Measurements from ENCODE around the gene NFKBIA. TPM values are rescaled to one million over a fixed set of nuclear protein-coding genes. Genes with fewer than 3 reads are reported as not detected.
"Not testable (repeated sequence)": the region's sequence is repeated elsewhere in the genome, so short reads cannot be mapped to it uniquely, and the experiment has no call there.

The NFKBIA gene, protein sequence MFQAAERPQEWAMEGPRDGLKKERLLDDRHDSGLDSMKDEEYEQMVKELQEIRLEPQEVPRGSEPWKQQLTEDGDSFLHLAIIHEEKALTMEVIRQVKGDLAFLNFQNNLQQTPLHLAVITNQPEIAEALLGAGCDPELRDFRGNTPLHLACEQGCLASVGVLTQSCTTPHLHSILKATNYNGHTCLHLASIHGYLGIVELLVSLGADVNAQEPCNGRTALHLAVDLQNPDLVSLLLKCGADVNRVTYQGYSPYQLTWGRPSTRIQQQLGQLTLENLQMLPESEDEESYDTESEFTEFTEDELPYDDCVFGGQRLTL
- total RNA-seq (2014; rRNA removed; shearing (Covaris generic)) = 85.4 and 97.9 TPM in 2 replicates

DNA sequence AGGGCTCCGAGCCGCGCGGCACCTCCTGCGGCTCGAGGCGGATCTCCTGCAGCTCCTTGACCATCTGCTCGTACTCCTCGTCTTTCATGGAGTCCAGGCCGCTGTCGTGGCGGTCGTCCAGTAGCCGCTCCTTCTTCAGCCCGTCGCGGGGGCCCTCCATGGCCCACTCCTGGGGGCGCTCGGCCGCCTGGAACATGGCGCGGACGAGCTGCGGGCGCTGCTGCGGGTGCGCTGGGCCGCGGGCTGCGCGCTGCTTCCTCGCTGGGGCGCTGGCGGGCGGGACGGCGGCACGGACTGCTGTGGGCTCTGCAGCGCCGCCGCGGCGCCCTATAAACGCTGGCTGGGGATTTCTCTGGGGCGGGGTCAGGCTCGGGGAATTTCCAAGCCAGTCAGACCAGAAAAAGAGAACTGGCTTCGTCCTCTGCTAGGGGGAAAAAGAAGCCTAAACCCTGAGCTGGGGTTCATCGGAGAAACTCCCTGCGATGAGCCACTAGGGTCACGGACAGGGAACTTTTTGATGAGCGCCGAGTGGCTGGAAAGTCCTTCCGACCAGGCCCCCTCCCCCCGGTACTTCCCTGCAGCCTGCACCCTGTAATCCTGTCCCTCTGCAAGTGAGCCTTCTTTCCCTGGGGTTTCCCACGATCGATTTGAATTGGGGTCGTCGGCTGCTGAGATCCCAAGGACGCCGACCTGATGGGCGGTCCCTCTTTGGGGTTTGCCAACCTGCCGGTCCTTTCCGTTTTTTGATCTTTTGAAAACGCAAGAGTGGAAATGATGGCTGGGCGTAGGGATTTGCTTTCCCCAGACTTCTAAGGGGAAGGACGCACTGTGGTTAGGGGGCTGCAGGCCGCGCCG, at the start of gene NFKBIA:
Gene NFKBIA (minus strand): TSS at position 301 of the 855 bp plus-strand sequence. CDS start 105 bp downstream, at position 196.
- DNase-seq (ENCODE audit: low read depth) = peak; percentile 86

DNA sequence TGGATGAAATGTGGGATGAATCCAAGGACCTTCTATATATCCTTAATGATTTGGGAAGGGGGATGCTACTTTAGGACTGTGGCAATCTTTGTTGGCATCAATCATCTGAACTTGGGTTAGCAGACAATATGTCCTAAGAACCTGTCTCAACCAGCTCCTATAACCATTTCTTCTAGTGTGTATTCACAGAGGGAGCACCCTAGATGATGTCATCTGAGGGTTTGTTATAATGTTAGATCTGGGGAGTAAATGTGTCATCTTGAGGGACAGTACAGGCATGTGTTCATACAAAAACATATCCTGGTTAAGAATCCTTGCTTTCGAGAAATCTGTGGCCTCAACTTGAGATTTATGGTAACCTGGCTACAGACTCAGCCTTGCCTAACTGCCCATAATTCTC, 41.9 kb upstream of the NFKBIA start:
- DNase-seq (ENCODE audit: low read depth) = no peak

DNA sequence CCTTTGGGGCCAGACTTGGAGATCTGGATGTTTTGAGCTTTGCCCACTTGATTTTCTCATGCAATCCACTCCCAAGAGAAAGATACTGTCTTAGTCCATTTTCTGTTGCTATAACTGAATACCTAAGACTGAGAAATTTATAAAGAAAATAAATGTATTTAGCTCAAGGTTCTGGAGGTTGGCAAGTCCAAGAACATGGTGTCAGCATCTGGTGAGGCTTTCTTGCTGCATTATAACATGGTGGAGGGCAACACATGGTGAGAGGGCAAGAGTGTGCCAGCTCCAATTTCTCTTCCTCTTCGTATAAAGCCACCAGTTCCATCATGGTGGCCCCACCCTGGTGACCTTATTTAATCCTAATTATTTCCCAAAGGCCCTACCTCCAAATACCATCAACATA, 39.6 kb upstream of the NFKBIA start:
- no peak for DNase-seq (ENCODE audit: low read depth)

DNA sequence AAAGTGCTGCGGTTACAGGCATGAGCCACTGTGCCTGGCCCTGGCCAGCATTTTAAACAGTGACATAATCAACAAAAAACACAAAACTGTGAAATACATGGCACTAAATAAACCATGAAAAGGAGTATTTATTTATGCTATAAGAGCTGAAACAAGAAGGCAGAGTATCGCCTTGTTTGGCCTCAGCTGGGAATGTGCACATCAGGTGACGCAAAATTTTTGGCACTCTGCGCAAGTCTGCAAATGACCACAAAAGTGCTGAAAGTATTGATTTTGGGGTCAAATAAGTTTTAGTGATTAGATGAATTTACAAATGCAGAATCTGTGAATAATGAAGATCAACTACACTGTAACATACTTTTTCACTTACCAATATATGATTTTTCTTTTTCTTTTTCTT, 36.6 kb upstream of the NFKBIA start:
- no peak for DNase-seq (ENCODE audit: low read depth)

DNA sequence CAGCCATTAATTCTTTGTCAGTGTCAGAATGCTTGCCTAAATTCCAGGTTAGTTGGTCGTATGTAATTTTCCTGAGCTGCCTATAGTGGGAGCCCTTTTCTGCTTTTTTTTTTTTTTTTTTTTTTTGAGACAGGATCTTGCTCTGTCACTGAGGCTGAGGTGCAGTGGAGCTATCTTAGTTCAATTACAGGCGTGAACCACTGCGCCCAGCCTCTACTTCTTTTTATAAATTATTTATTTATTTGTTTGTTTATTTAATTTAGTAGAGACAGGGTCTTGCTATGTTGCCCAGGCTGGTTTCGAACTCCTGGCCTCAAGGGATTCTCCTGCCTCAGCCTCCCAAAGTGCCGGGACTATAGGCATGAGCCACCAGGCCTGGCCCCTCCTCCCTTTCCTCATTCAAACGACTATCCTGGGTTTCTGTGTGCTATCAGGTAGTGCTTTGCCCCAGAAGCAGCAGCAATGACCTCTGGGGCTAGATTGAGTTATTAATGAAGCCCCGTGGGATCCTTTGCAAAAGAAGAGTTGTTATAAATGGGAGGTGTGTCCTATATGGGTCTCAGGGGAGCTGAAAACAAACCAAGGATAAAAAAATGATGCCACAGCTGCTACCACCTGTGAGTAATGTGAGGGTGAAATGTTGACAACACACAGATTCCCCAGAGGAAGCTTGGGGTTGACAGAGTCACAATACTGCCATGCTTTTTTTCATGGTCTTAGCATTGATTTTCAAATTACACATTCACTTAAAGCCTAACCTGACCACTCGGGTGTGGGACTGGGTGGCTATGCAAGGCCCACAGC, 34.6 kb upstream of the NFKBIA start:
- peak; percentile 6 for DNase-seq (ENCODE audit: low read depth)

DNA sequence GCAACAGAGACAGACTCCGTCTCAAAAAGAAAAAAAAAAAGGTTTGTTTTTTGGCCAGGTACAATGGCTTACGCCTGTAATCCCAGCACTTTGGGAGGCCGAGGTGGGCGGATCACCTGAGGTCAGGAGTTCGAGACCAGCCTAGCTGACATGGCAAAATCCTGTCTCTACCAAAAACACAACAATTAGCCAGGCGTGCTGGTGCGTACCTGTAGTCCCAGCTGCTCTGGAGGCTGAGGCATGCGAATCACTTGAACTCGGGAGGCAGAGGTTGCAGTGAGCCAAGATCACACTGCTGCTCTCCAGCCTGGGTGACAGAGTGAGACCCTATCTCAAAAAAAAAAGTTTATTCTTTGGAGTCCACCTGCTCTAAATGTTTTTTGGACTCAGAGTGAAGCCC, 33.9 kb upstream of the NFKBIA start:
- not testable (repeated sequence) for DNase-seq (ENCODE audit: low read depth)

DNA sequence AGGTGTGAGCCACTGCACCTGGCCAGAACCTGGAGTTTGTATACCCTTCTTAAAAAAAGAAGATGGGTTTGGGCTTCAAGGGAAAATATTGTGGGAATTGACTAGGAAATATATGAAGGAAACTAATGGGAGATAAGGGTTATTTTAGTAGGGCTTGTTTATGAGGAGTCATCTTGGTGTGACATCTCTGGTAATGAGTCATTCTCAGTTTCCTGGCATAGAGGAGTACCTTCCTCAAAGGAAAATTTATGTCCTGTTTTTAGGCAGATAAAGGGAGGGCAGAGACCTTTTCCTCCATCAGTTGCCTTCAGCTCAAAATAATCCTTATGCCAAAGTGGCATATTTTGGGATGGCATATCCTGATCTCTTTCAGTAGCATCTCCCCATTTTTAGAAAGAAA, 30.6 kb upstream of the NFKBIA start:
- peak; percentile 45 for DNase-seq (ENCODE audit: low read depth)

DNA sequence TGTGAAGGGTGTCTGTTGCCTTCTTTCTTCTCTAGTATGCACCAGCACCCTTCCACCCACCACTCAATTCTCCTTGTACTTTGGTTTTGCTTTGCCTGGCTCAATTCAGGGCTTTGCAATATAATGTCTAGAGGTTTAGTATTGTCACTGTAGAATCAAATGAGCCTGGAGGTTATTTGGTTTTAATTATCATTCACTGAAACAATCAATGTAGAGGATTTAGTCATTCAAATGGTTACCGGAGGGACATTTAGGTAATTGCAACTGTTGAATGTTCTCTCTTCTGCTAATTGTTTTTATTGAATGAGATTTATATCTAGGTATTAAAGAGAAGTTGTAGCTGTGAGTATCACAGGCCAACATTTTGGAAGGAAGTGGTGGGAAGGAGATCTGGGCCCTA, 29.3 kb upstream of the NFKBIA start:
- DNase-seq (ENCODE audit: low read depth) = no peak

DNA sequence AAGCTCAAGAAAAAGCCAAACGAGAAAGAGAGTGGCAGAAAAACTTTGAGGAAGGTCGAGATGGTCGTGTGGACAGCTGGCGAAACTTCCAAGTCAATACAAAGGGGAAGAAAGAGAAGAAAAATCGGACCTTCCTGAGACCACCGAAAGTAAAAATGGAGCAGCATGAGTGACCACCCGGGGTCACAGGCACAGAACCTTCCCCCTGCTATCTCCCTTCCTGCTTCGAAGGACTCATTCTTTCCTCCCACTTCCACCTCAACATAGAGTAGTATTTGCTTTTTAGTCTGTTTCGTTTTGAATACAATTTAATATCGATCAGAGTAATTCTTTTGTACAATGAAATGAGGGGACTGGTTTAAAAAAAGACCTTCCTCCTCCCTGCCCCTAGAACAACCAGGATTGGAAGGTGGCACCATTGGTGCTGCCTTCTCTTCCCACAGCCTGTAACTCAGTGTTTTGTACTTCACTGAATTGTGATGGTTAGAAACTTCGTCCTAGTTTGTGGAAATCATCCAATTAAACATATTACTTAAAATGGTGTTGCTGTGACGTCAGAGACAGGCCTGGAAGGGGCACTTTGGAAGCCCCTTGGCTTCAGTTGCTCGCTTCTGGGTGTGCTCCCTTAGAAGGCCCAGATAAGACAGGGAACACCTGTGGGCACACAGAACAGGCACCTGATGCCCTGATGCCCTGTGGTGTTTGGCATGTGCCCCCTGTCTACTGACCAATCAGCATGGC, 26.1 kb upstream of the NFKBIA start:
- no peak for DNase-seq (ENCODE audit: low read depth)

DNA sequence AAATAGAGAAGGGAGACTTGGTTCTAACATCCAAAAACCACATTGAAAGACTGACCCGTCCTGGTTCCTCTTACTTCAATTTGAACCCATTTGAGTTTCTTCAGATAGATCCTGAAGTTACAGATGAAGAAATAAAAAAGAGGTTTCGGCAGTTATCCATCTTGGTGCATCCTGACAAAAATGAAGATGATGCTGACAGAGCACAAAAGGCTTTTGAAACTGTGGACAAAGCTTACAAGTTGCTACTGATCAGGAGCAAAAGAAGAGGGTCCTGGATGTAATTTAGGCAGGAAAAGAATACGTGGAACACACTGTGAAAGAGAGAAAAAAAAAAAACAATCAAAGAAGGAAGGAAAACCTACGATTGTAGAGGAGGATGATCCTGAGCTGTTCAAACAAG, 25.4 kb upstream of the NFKBIA start:
- no peak for DNase-seq (ENCODE audit: low read depth)

DNA sequence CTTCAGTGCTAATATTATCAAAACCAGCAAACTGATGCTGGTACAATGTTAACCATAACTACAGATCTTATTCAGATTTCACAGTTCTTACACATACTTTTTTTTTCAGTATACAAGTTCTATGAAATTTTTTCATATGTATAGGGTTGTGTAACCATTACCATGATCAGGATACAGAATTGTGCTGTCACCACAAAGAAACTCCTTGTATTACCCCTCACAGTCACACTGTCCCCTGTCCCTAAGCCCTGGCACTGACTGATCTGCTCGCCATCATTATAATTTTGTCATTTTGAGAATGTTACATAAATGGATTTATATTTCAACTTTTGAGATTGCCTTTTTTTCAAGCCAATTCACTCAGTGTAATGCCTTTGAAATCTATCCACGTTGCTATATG, 21.3 kb upstream of the NFKBIA start:
- no peak for DNase-seq (ENCODE audit: low read depth)

DNA sequence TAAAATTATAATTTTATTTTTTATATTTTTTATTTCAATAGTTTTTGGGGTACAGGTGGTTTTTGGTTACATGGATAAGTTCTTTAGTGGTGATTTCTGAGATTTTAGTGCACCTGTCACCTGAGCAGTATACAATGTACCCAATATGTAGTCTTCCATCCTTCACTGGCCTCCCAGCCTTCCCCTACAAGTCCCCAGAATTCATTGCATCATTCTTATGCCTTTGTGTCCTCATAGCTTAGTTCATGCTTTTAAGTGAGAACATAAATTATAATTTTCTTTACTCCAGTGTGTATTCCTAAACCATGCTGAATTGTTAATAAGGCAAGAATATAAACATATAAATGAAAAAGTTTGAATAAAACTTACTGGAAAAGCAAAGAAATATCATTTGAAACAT, 19.1 kb upstream of the NFKBIA start:
- DNase-seq (ENCODE audit: low read depth) = no peak

DNA sequence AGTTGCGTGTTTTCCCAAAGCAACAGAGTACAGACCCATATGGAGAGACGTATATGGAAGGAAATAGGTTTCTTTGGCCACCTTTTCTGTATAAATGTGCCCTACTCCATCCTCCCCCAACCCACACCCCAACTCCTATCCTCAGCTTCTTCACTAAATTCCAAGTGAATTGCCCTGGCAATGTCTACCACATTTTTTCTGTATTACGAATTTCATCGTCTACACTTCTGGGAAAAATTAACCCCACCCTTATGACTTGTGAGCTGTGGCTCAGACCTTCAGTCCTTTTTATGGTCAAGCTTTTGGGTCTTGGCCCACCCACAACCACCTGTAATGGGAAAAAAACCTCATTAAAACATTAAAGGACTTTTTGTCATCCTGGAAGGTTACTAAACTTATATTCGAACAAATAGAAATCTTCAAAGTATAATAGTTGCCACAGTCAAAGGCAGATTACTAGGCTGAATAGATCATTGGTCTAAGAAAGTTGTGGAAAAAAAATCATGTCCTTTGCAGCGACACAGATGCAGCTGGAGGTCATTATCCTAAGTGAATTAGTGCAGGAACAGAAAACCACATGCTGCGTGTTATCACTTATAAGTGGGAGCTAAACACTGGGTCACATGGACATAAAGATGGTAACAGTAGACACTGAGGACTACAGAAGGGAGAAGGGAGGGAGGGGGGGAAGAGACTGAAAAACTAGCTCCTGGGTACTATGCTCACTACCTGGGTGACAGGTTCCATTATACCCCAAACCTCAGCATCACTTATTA, 15.7 kb upstream of the NFKBIA start:
- DNase-seq (ENCODE audit: low read depth) = peak; percentile 63

DNA sequence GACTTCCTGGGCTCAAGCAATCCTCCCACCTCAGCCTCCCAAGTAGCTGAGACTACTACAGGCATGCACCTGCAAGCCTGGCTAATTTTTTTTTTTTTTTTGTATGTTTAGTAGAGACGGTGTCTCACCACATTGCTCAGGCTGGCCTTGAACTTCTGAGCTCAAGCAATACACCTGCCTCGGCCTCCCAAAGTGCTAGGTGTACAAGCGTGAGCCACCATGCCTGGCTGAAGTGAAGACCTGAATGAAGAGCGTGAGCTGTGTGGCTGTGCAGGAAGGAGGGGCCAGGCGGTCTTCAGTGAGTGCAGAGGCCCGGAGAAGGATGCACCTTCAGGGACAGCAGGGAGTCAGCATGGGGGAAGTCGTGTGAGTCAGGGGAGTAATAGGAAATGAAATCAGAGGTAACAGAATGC, 14.9 kb upstream of the NFKBIA start:
- peak; percentile 28 for DNase-seq (ENCODE audit: low read depth)

DNA sequence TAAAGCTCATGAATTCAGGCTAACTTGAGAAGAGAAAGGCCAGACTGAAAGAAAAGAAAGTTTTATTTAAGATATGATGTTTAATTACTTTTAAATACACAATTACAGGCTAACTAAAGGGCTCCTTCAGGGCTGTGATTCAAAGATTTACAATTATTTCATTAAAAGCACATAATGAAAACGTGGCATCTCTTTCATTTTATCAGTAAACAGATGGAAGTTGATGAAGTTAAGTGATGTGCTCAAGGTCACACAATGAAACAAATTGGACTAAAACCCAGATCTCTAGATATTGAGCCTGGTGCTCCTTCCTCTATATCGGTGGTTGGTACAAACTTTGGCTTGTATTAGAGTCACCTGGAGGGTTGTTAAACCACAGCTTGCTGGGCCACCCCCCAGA, 13.5 kb upstream of the NFKBIA start:
- DNase-seq (ENCODE audit: low read depth) = no peak

DNA sequence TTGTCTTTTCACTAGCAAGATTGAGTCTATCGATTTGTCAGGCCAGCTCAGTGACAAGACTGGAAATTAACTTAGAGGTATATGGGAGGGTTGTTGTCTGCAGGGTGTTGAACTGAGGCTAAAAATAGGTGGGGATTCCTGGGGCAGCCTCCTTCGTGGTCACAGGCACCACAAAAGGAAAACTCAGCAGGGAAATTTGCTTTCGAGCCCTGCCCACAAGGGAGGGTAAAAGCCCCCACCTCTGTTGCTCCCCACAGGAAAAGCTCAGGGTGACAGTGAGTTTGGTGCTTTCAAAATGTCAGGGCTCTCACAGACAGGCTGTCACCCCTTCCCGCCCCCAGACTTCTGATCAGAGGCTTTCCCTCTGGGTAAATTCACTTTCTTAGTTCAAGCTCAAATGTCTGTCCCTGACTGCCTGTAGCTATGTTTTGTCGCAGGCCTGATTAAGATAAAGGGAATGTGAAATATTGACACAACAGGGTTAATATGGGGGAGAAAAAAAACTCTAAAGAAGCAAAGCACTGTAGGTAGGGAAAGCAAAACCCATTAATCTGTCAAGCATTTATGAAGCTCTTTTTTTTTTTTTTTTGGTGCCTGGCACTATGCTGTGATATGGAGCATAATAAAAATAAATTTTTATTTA, 11.7 kb upstream of the NFKBIA start:
- DNase-seq (ENCODE audit: low read depth) = no peak

DNA sequence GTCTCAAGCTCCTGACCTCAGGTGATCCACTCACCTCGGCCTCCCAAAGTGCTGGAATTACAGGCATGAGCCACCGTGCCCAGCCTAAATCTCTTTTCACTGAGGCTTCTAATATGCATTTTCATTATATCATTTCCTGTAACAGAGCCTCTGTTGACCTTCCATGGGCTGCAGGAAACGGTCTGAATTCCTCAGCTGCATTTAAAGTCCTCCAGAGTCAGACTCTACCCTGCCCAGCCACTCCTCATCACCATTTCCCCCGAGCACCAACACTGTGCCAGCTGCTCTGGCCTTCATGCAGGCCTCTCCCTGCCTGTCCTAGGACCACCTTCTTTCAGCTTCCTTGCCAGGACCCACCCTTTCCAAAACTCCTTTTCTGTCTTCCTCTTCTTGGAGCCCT, 9.8 kb upstream of the NFKBIA start:
- no peak for DNase-seq (ENCODE audit: low read depth)

DNA sequence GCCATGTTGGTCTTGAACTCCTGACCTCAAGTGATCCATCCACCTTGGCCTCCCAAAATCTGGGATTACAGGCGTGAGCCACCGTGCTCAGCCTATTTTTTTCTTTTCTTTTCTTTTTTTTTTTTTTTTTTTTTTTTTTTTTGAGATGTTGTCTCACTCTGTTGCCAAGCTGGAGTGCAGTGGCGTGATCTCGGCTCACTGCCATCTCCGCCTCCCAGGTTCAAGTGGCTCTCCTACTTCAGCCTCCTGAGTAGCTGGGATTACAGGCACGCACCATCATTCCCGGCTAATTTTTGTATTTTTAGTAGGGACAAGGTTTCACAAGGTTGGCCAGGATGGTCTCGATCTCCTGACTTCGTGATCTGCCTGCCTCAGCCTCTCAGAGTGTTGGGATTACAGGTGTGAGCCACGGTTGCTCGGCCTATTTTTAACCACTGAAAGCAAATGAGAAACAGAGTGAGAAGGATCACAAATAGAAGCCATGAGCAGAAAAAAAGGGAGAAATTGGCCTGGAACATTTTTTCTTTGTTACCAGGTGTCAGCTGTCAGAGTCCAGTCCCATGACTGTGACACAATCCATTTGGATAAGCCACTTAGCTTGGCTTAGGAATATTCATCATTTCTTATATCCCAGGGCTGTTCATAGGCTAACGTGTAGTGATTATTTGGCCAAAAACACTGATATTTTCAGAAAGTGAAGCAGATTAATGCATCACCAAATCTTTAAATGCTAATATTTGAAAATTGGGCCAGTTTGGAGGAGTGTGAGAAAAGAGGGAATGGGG, 7.9 kb upstream of the NFKBIA start:
- no peak for DNase-seq (ENCODE audit: low read depth)

DNA sequence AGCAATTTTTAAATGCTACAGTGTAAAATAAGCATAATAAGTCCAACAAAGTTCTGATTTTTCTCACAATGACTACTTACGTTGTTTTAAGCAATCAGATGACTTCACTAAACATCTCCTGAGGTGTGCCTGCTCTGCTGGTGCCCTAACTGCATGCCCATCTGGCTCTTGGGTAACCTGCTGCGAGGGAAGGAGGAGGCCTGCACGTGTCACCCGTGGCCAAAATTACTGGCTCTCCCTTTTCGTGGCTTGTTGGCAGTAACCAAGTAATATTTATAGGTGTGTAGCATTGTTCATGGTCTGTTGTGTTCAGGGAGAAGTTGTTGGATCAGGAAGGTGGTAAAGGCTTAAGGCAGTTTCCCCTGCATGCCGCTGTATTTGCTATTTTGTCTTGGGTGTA, 6.3 kb upstream of the NFKBIA start:
- DNase-seq (ENCODE audit: low read depth) = no peak

Measured in RPMI7951 (cell line).